Stimulated activated CD4-positive, alpha-beta T cell treated with anti-CD3 and anti-CD28 coated beads, Interleukin-4, amount 100 ng/mL, for 4 hours (primary cell): ENCODE results near the gene SSBP2.
"Not testable (repeated sequence)": the region's sequence is repeated elsewhere in the genome, so short reads cannot be mapped to it uniquely, and the experiment has no call there.

Source experiments
- DNase-seq, 2 experiments: peaks; one replicate each; pipeline ENCODE4 v3.0.0-alpha.2; 2020

The SSBP2 gene

DNA sequence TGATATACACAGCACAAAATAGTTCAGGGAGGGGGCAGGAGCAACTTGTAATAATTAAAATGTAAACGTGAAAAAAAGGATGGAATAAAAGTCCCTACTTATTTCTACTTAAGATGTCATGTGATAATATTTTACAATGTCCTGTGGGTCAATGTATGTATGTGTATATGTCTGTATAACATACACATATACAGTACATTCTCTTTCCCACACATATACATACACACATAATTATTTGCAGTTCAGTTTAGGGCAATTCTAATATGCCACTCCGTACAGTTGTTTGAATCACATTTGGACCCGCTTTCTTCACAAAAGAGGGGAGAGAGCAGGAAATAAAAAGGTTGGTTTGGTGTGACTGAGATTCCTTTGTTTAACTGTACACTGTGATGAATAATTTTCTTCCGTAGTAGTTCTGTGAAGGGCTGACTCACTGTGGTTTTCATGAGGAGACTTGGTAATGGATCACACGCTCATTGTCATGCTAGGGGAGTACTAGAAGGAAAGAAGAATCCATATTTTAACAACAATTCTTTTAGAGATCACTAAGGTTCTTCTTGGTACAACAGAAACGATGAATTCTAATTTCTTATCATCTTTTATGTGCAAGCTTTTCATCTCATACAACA, 330.7 kb downstream of the SSBP2 start:
- DNase-seq = no peak

DNA sequence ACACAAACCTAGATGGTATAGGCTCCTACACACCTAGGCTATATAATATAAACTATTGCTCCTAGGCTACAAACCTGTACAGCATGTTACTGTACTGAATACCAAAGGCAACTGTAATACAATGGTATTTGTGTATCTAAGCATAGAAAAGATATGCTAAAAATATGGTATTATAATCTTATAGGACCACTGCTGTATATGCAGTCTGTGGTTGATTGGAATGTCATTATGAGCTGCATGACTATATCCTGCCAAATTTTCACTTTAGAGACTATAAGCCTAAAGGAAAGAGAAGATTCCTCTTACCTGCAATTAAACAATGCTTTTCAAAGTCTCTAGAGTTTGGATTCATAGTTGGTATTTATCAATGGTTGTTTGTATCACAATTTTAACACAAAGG, 332.3 kb downstream of the SSBP2 start:
- DNase-seq = no peak

DNA sequence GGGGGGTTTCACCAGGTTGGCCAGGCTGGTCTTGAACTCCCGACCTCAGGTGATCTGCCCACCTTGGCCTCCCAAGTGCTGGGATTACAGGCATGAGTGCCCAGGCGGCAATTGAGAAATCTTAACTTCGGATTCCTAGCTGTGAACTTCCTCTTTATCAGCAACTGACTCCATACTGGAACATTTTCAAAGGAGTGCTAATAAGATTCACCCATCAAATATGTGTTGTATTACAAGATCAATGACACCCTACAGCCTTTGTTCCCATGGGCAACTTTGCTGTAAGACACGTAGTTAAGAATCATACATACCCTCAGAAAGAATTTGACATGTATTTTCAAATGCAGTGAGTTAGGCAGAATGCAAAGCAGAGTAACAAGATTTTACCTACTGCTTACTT, 333.8 kb downstream of the SSBP2 start:
- no peak for DNase-seq

DNA sequence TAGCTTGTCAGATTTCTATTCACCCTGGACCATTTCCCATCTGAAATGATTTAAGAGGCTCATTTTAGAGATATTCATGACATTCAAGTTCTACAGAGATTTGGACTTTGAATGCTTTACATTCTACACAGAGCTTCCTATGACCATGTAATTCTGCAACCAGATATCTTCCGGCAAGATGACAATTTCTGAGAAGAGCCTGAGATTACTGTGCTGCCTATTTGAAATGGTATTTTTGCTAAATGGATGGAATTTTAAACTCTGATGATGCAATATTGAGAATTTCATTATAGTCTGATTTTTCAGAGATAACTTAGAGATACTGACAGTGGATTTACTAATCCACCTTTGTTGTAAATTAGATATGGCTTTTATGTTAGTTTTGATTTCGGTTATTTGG, 341.0 kb downstream of the SSBP2 start:
- no peak for DNase-seq

DNA sequence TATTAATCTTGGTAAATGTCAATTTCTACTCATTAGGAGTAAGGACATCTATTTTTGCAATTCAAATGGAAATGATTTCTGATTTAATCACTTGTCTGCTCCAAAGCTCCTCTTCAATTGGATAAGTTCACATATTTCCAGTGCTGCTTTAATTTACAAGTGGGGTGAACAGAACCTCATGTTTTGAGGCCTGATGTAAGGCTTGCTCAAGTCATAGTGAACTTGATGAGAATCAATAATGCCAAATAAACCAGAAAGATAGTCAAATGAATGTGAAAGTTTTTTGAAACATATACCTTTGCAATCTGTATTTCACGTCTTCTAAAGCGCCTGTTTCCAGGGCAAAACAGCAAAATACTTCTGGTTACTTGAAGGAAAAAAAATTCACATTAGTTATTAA, 341.5 kb downstream of the SSBP2 start:
- no peak for DNase-seq

DNA sequence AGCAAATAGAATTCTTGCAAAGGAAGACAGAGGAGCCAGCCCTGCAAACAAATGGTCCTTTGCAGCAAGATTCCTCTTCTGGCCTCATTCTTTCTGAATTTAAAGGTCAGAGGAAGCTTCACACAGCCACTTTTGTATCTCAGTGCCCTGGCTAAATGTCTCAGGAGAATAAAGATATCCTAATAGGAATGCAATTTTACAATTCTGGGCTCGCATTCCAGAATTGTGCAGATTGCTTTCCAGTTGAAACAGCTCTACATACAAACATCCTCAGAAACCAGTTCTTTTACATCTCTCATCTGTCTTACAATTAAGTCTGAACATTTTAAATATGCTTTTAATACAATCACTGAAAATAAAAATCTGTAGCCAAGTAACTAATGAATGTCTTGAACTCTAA, 342.4 kb downstream of the SSBP2 start:
- no peak for DNase-seq

DNA sequence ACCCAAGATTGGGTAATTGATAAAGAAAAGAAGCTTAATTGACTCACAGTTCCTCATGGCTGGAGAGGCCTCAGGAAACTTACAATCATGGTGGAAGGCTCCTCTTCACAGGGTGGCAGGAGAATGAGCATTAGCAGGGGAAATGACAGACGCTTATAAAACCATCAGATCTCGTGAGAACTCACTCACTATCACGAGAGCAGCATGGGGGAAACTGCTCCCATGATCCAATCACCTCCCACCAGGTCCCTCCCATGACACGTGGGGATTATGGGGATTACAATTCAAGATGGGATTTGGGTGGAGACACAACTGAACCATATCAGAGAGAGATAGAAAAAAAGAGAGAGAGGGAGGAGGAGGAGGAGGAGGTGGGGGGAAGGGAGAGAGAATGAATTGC, 343.1 kb downstream of the SSBP2 start:
- DNase-seq = not testable (repeated sequence)

DNA sequence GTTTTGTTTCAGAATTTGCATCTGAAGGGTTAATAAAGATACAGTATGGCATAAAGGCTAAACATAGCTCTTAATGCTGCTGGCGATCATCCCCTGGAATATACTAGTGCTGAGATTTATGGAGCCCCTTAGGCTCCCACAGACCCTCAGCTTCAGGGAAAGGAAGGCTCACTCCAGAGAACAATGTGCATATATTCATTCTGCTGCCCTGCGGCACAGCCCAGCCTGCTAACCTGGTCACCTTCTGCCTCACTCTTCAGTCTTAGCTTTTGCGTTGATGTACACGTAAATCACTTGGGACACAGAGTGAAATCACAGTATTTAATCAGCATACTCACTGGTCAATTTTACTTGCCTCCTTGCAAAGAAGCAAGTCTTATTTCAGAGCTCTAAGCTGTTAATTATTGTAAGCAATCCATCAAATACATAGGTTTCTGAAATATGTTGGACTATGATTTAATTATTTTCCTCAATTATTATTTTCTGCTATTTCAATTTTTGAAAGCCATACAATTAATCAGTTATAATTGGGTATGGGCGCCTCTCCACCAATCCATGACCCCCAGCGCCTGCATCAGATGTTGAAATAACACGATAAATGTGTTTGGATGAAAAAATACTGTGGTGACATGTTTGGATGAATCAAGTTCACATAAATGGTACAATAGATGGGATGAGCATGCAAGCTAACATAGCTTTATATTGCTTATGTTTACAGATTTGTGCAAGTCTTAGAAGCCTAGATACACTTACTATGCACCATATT, 345.6 kb downstream of the SSBP2 start:
- DNase-seq = no peak

DNA sequence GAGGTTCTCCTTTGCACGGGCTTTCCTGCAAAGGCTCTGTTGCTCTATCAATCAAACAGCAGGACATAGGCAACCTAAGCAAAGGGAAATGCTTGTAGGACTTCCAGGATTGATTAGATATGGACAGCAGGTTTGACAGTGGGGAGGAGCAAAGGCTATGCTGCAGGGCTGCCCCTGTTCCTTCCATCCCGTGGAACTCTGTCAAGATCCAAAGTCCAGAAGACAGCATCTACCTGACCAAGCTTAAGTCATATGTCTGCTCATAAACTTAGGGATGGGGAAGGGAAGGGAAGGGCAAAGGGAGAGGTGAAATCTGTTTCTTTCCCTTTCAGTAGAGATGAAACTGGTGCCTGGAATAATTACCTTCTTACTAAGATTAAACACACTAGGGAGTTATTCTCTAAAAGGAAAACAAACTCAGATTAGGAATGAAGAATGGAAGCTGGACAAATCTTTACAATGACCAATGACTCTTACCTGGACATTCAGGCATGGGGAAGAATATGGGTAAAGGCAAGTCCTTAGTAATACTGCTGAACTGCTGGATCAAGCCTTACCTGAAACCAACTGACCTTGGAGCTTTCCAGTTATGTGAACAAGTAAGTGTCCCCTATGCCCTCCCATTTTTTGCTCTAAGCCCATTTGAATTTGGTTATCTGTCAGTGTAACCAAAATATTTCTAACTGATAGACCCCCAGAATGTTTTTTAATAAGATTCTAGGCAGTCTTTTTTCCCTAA, 348.5 kb downstream of the SSBP2 start:
- DNase-seq = no peak

DNA sequence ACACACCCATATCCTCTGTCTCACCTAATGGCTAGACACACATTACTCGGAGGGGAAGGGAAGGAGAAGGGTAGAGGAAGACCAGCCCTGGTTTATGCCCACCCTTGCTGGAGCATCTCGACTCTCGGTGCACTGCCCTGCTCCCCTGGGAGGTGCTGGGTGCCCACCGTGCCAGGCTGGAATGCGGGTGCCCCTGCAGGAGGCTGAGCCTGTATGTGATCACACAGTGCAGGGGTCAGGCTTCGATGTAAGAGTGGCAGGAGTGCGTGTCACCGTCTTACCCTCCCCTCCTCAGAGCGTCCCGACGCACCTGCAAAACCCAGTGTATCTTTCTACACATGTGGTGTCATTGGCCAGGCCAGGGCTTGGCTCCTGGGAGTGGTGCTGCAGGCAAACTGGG, 349.6 kb downstream of the SSBP2 start:
- DNase-seq = no peak

DNA sequence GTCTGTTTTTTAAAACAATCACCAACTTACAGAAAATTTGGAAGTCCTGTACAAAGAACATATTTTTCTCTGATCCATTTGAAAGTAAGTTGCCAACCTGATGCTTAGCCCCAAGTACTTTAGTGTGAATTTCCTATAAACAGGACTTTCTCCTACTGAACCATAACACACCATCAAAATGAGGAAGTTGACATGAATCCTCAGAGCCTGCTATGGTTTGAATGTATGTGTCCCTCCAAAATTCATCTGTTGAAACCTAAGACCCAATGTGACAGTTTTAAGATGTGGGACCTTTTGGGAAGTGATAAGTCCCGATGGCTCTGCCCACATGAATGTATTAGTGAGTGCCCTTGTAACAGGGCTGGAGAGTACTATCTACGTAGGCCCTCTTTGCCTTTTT, 350.5 kb downstream of the SSBP2 start:
- DNase-seq = no peak

DNA sequence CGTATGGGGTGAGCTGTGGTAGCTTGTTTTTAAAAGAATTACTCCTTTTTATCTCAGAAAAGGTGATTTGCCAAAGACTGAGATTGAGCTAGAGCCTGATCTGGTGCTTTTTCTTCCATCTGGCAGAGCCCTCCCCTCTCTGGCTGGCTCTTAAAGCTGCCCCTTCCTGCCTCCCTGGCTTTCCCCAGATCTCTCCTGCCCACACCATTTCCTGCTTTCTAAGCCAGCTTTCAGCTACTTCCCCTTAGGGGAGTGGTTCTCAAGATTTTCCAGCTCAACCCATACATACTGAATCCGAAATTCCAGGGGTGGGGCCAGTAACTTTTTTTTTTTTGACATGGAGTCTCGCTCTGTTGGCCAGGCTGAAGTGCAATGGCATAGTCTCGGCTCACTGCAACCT, 352.2 kb downstream of the SSBP2 start:
- DNase-seq = no peak

DNA sequence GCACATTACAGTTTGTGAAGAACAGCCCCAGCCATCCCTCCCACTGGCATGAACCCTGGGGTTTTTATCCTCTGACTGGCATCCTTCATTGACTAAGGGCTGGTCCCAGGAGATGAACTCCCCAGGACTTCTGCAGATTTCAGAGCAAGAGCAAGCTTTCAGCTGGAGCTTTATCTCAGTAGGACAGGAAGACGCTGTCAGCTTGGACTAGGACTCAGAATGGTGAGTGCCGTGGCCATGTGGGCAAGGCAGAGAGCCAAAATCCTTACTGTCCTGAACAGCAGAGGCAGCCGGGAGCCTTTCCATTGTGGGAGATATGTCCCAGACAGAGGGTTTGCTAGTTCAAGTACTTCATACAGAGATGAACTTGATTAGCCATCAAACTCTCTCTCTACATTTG, 353.7 kb downstream of the SSBP2 start:
- DNase-seq = no peak

DNA sequence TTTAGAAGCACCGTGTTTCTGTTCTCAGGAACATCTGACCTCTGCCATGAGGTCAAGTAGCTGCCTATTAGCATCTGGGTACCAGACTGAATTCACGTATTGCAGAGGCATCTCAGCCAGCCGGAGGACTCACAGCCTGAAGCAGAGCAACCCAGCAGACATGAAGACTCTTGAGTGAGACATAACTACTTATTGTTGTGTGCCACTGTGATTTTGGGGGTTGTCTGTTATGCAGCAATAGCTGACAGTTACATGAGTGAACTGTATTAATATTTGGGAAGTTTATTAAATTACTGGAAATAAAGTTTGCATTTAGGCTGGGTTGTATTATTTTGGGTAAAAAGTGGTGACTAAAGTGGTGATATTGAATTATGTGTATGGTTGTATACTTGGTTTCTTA, 355.6 kb downstream of the SSBP2 start:
- DNase-seq = no peak

DNA sequence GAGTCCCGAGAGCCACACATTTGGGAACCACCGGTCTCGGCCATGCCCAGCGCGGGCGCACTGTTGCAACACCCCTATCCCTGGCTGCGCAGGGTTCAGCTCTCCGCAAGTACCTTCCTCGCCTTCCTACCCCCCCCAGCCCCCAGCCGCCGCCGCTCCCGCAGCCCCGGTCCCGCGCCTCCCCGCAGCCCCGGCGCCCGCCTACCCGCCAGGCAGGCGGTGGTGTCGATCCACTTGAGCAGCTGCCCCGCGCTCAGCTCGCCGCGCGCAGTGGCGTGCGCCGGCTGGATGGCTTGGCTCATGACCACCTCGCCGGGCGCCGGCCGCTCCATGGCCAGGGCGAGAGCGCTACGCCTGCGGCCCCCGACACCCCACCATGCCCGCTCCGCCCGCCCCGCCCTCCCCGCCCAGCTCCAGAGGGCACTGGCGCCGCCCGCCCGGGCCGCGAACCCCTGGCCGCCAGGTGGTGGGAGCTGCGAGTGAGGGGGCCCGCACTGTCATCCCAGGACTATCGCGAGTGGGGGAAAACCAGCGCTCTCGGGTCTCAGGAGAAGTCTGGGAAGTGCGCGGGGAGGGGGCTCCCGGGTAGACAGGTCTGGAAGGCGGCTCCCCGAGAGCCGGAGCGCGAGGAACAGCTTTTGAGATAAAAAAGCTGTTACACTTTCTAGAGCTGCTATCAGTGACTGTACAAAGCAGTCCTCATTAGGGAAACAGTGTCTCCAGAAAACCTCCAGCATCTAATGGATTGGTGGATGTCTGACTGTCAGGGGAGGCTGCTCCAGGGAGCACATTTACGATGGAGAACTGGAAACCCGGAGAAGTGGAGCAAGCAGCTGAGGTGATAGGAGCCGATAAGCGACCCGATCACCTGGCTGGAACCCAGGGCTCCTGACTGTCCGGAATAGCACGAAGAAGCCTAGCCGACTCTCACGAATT, 356.8 kb downstream of the SSBP2 start, which contains the start of gene ACOT12:
TSS of gene ACOT12 (minus strand) at position 352 of the 936 bp plus-strand sequence. CDS start at position 332, 20 bp downstream.
- no peak for DNase-seq

DNA sequence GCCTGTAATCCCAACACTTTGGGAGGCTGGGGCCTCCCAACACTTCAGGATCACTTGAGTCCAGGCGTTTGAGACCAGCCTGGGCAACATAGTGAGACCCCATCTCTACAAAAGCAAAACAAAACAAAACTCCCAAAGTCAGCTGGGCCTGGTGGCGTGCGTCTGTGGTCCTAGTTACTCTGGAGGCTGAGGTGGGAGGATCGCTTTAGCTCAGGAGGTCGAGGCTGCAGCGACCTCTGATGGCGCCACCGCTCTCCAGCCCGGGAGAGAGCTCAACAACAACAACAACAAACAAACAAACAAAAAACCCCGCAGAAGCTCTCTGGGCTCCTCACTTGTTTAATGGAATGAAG, 357.5 kb downstream of the SSBP2 start:
- no peak for DNase-seq

DNA sequence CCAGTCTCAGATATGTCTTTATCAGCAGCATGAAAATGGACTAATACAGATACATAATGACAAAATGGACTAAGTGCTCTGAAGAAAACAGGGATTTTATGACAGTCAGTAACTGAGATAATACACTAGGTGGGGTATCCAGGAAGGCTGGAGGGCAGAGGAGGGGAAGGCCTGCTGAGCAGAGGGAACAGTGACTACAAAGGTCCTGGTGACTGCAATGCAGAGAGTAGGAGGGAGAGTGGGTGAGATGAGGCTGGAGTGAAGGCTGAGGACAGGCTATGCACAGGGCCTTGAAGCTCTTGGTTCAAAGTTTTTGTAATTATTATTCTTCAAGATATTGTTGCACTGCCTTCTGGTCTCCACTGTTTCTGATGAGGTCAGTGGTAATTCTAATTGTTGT, 361.9 kb downstream of the SSBP2 start:
- no peak for DNase-seq

DNA sequence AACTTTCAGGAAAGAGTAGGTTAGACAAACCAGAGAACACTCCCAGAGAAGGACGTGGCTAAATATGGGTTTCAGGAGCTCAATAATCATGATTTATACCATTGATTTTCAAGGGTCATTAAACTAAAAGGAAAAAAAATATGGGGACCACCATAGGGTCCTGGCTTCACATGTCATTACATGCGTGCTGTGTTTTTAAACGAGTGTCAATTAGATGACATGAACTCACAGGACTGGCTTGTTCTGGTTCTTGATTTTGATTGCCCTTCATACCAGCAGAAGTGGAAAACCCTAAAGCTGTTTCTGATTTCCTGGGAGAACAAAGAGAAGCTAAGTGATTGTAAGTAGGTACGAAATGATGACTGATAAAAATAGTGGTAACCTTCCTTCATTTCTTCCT, 362.7 kb downstream of the SSBP2 start:
- no peak for DNase-seq

DNA sequence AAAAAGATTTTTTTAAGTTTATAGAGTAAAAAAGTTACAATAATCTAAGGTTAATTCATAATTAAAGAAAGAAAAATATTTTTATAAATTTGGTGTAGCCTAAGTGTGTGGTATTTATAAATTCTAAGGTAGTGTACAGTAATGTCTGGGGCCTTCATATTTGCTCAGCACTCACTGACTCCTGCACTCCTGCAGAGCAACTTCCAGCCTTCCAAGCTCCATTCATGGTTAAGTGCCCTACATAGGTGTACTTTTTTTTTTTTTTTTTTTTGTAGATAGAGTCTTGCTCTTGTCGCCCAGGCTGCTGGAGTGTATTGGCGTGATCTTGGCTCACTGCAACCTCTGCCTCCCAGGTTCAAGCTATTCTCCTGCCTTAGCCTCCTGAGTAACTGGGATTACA, 367.0 kb downstream of the SSBP2 start:
- DNase-seq = no peak

DNA sequence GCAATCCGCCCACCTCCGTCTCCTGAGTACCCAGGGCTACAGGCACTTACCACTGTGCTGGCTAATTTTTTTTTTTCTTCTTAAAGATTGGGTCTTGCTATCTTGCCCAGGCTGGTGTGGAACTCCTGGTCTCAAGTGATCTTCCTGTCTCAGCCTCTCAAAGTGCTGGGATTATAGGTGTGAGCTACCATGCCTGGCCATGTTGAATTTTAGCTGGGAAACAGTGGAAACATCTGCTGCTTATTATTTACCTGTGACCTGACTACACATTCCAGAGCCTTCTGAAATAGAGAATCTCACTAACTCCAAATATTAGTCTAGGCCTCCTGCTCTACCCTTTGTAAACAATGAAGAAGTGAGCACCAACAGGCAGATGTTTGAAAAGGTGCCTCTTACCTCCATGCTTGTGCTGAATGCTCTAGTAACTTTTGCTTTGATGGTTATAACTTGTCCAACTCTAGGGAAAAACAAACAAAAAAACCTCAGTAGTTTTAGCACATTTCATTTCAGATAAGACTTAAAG, 379.5 kb downstream of the SSBP2 start:
- DNase-seq = no peak

DNA sequence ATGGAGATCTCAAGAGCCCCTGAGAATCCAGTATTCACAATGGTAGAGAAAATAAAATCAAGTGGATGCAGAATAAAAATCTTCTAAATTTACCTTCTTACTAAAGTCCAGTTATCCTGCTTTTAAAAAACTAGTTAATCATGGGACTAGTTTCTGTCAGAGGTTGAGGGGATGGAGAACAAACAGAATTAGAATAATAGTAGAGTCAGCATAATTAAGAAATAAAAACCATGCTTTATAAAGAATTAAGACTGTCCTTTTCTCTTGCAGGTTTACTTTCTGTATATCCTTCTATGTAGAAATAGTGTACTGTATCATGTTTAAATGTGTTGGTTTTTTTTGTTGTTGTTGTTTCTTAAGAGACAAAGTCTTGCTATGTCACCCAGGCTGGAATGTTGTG, 380.0 kb downstream of the SSBP2 start:
- no peak for DNase-seq

DNA sequence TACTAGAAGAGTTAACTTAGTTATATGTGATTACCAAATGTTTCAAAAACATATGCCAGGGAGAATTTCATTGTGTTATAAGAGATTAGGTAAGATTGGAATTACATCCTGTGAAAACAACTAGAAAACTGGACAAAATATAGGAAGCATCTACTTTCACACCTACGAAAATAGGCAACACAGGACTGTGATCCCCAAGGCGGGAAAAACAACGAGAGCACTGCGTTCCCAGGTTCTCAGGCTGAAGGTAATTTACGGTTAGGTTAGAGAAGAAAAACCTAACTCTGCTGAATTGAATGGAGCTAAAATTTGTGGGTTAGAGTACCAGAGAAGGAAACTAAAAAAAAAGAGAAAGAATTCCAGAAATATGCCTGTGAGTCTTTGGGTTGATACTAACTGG, 385.4 kb downstream of the SSBP2 start:
- no peak for DNase-seq
